ENCODE data around the gene RC3H2.

DNA sequence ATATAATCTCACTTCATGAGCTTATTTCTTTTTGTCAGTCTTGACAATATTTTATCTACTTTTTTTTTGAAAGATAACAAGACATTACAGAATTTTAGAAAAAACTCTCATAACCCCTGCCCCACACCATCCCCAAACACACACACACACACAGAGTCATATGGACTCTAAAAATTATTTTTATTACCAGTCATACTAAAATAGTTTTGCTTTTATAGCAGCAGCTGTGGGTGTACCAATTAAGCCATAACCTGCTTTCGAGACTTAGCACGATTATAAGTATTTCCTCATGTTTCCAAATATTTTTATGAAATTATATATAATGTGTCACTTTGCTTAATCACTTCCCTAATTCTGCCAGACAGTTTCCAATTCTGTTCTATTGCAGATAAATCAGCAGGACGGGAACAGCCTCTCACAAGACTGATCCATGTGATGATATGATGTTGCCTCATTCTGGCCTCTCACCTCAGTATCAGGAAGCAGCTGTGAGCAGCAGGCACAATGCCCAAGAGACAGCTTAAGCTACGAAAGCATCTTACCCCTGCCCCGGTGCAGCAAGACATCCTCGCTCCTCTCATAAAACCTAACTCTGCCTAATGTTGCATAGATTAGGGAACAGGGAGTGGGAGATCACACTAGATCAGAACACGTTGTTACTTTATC lies 83.7 kb downstream of the RC3H2 start:
- TF ChIP-seq POLR2A (IDR thresholded peaks at IDR 0.05; ENCODE audit: low read depth, low read length) (no peak), POLR2AphosphoS5 (IDR thresholded peaks at IDR 0.05; ENCODE audit: low read depth, low read length) (no peak), TAF1 (IDR thresholded peaks at IDR 0.05; ENCODE audit: borderline replicate concordance, low read depth, low read length) (no peak)
